Stimulated activated CD8-positive, alpha-beta memory T cell treated with anti-CD3 and anti-CD28 coated beads, Interleukin-7, amount 100 ng/mL, for 1 hour (primary cell): ENCODE measurements around the gene FCRL1.

Experiments used
- DNase-seq, 2 donors: peaks; one replicate each; pipeline ENCODE4 v3.0.0-alpha.2; 2020; ENCODE audit warnings: low read depth in 2 of 2

FCRL1 gene

DNA sequence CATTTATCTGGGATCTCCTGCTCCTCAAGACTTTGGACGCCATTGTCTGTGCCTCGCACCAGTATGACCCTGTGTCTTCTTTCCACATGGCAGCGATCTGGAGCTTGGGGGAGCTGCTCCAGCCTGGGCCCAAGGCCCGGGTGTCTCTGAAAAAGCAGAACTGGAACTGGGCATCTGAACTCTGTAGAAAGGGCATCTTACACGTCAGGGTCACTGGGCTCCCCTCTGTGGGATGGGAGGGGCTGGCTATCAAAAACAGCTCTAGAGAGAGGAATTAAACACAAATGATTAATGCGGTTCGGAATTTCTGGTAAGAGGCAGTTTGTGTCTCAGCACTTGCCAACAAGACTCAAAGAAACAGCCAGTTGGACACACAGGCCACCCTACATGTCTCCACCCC is 16.1 kb downstream of the FCRL1 start:
- DNase-seq, result no peak

DNA sequence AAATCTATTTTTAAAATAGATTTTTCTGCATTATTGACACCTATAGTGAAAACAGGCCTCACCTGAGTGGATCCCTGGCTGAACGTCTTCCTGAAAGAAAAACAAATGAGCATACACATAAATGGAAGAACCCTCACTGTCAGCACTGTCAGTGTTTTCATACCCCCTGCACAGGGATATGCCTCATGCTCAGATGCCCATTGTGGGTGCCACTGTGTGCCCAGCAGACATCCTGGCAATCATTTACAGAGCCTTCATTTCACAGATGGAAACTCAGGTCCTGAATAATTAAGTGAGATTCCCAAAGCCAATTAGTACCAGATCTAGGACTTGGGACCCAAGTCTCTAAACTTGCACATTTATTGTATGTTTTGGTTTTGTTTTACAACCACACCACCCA is 19.9 kb downstream of the FCRL1 start:
- DNase-seq, result no peak

GRCh38 chr1:157798211-157798610 is 21.7 kb downstream of the FCRL1 start:
- no peak for DNase-seq

GRCh38 chr1:157785248-157785647 is 34.7 kb downstream of the FCRL1 start:
- DNase-seq, result no peak

- no peak for DNase-seq
These were observed 35.1 kb downstream of the FCRL1 start for GRCh38 chr1:157784801-157785200.

GRCh38 chr1:157782931-157783330 is 37.0 kb downstream of the FCRL1 start:
- no peak for DNase-seq

- DNase-seq, result no peak
These were observed 38.9 kb downstream of the FCRL1 start for GRCh38 chr1:157781048-157781447.

GRCh38 chr1:157776971-157777391 is 42.9 kb downstream of the FCRL1 start, which contains the start of gene FCRL2:
FCRL2 (minus strand) TSS chr1:157777132; CDS start chr1:157777073, 59 bp downstream.
- no peak for DNase-seq

- DNase-seq, result no peak
These were observed 44.6 kb downstream of the FCRL1 start for GRCh38 chr1:157775101-157775870.

GRCh38 chr1:157774412-157774811 is 45.5 kb downstream of the FCRL1 start:
- no peak for DNase-seq

GRCh38 chr1:157773493-157774350 is 46.2 kb downstream of the FCRL1 start:
- no peak for DNase-seq

DNA sequence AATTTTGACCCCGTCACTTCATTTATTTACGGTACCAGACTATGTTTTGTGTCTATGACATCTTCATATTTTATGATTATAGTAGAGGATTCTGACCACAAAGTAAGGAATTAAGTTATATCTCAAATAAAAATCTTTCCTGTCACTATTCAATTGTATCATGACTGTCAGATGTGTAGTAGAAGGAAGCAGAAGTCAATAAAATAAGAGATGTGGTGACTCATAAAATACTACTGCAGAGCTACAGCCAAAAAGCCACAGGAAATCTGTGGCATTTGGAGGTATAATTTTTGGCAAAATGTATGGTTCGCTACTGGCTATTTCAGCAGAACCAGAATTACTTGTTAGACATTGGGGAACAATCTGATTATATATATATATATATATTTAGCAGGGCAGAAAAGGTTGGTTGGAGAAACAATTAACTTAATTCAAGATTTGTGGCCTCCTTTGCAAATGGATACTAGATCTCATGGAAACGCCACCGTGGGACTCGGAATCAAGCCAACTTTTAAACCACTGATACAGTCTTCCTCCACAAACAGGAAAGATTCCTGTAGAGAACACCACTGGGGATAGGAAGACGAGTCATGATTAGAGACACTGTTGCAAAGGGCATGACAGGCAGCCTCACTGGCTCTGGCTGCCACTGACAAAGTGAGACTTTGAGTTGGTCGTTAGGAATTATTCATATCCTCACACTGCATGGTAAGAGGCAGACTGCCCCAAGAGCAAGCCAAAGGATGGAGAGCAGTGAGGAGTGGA is 48.1 kb downstream of the FCRL1 start:
- DNase-seq, result no peak

GRCh38 chr1:157770442-157771043 is 49.4 kb downstream of the FCRL1 start:
- DNase-seq, result no peak

DNA sequence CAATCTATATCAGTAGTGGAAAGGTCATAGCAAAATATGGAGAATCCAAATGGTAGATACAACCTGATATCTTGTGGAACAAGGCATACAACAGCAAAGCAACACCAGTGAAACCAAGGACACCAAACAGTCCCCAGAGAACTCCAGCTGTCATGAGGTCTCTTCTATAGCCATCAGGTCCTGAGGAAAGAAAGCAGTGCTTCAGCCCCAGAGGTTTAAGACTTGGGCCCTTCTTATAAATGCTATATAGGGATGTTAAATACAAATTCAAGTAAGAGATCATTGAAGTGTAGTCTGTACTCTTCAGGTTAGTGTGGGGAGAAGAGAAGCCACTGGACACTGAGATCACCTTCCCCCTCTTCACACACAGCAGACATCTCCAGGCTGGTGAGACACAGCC is 53.1 kb downstream of the FCRL1 start:
- no peak for DNase-seq

DNA sequence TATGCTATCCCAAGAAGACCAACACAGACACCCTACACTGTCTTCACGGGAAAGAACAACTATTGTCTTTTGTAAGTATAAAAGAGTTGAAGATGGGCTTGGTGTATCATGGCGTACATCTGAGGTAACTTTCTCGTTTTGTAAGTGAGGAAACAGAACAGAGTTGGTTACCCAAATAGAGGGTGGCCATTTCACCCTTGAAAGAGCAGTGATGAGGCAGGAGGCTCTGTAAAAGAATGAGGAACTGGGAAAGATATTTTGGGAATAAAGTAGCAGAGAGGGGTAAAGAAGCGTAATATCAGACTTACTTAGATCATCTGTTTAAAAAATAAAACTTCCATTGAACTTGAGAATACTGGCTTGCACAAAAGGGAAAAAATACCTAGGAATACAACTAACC is 61.9 kb downstream of the FCRL1 start:
- DNase-seq, result no peak

- DNase-seq, result no peak
These were observed 66.3 kb downstream of the FCRL1 start for GRCh38 chr1:157753611-157754010.

DNA sequence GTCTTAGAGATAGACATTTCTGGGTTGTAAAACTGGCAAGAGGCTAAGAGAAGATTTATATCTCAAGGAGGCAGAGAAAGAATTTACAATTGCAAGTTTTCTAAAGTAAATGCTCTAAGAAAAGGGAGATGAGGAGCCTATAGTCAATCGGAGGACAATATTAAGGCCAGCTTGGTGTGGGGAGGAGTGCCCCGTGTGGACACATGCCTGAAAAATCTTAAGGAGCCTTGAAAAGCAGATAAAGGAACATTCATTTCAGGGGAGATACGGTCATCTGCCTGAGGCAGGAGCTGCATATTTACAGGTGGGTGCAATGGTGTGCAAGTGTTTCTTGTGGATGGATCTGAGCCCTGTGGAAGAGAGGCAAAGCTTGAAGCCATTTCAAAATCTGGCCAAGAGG is 68.6 kb downstream of the FCRL1 start:
- no peak for DNase-seq

GRCh38 chr1:157748262-157748817 is 71.6 kb downstream of the FCRL1 start:
- DNase-seq, result no peak
